ENCODE results near the gene HMCN2.
"Not testable (repeated sequence)": the region's sequence is repeated elsewhere in the genome, so short reads cannot be mapped to it uniquely, and the experiment has no call there.

The HMCN2 gene

DNA sequence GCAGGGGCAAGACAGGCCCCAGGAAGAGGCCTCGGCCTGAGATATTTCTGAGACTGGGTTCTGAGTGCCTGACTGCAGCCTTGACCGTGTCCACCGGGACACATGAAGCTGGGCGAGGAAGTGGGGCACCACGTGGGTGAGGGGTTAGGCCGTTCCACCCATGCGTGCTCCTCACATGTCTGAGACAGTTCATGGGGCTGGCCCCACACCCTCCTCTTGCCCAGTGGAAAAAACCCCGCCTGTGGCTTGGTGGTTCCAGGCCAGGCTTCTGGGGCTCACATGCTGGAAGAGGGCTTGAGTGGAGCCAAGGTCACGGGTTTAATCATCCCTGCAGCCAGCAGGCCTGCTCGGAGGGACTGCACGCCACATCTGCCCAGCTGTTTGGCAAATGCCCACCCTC is 11.4 kb downstream of the HMCN2 start:
- H3K9me3 ChIP-seq (ENCODE audit: control insufficient read depth, low read length) = no peaks in the 10 kb centered on the region
- H2BK15ac ChIP-seq (ENCODE audit: low read depth, poor library complexity, severe bottlenecking) = no peak overlapping the region
- peaks cover 0 to 26% of the 10 kb centered on the region in 2 experiments for H3K27me3 ChIP-seq (ENCODE audit: control insufficient read depth in 1 of 2, insufficient read depth in 1 of 2, low read length in 2 of 2)
- H4K8ac ChIP-seq (ENCODE audit: low read length) = no peak overlapping the region
- H2BK5ac ChIP-seq (ENCODE audit: low read depth, low read length, poor library complexity, severe bottlenecking) = no peak overlapping the region
- H3K4ac ChIP-seq (ENCODE audit: low read depth in 1 of 2, low read length in 2 of 2) = no peak overlapping the region
- H4K91ac ChIP-seq (ENCODE audit: low read length) = no peak overlapping the region
- no peaks in the 10 kb centered on the region for H3K79me1 ChIP-seq (replicated peaks; ENCODE audit: low read length, poor library complexity, severe bottlenecking)
- H2BK12ac ChIP-seq (ENCODE audit: low read length in 2 of 2) = no peak overlapping the region
- H3K36me3 ChIP-seq (ENCODE audit: control insufficient read depth in 1 of 2, insufficient read depth in 2 of 2, low read depth in 1 of 2, low read length in 2 of 2) = no peaks in the 10 kb centered on the region
- peaks cover 7% of the 10 kb centered on the region for H3K4me1 ChIP-seq (ENCODE audit: control insufficient read depth, insufficient read depth, low read depth, low read length)
- no peak overlapping the region for H3K18ac ChIP-seq (ENCODE audit: low read depth in 1 of 2, low read length in 2 of 2)
- H3K27ac ChIP-seq (ENCODE audit: low read length, poor library complexity, severe bottlenecking) = no peak overlapping the region
- no peak overlapping the region for H2BK120ac ChIP-seq (ENCODE audit: low read depth, low read length)
- H2AFZ ChIP-seq (ENCODE audit: low read depth, low read length) = no peak overlapping the region
- H3K23ac ChIP-seq (ENCODE audit: low read length in 2 of 2) = no peak overlapping the region
- H3K4me3 ChIP-seq (ENCODE audit: insufficient read depth in 1 of 2, low read depth in 1 of 2, low read length in 2 of 2) = no peak overlapping the region
- H3K9ac ChIP-seq (ENCODE audit: low read length) = no peak overlapping the region
- H2AK5ac ChIP-seq (ENCODE audit: low read length, severe bottlenecking) = no peak overlapping the region
- no peak for DNase-seq
- no peak overlapping the region for H3K14ac ChIP-seq (ENCODE audit: low read length in 2 of 2)
- 90% methylated on average over 9 of the region's 11 CpGs for WGBS
- H3K4me2 ChIP-seq (ENCODE audit: low read length, poor library complexity, severe bottlenecking) = no peak overlapping the region

GRCh38 chr9:130277525-130277924 is 12.0 kb downstream of the HMCN2 start:
- H2BK5ac ChIP-seq (ENCODE audit: low read depth, low read length, poor library complexity, severe bottlenecking); DNase-seq; H3K27ac ChIP-seq (ENCODE audit: low read length, poor library complexity, severe bottlenecking); H3K79me1 ChIP-seq (replicated peaks; ENCODE audit: low read length, poor library complexity, severe bottlenecking); H3K36me3 ChIP-seq (ENCODE audit: control insufficient read depth in 1 of 2, insufficient read depth in 2 of 2, low read depth in 1 of 2, low read length in 2 of 2); H3K9me3 ChIP-seq (ENCODE audit: control insufficient read depth, low read length); H2BK12ac ChIP-seq (ENCODE audit: low read length in 2 of 2); H3K23ac ChIP-seq (ENCODE audit: low read length in 2 of 2); H2AK5ac ChIP-seq (ENCODE audit: low read length, severe bottlenecking); H3K4me1 ChIP-seq (ENCODE audit: control insufficient read depth, insufficient read depth, low read depth, low read length); H3K14ac ChIP-seq (ENCODE audit: low read length in 2 of 2); H3K9ac ChIP-seq (ENCODE audit: low read length); H3K18ac ChIP-seq (ENCODE audit: low read depth in 1 of 2, low read length in 2 of 2); H3K4ac ChIP-seq (ENCODE audit: low read depth in 1 of 2, low read length in 2 of 2); H4K8ac ChIP-seq (ENCODE audit: low read length); H2BK15ac ChIP-seq (ENCODE audit: low read depth, poor library complexity, severe bottlenecking); H2BK120ac ChIP-seq (ENCODE audit: low read depth, low read length); H2AFZ ChIP-seq (ENCODE audit: low read depth, low read length); H3K4me3 ChIP-seq (ENCODE audit: insufficient read depth in 1 of 2, low read depth in 1 of 2, low read length in 2 of 2); H3K4me2 ChIP-seq (ENCODE audit: low read length, poor library complexity, severe bottlenecking); H4K91ac ChIP-seq (ENCODE audit: low read length): not testable (repeated sequence)
- H3K27me3 ChIP-seq (ENCODE audit: control insufficient read depth in 1 of 2, insufficient read depth in 1 of 2, low read length in 2 of 2) = peaks cover 0 to 31% of the 10 kb centered on the region in 2 experiments
- 100% methylated on average over 1 of the region's 1 CpG for WGBS

- no peak overlapping the region for H3K4me3 ChIP-seq (ENCODE audit: insufficient read depth in 1 of 2, low read depth in 1 of 2, low read length in 2 of 2)
- 59% methylated on average over 4 of the region's 4 CpGs for WGBS
- no peaks in the 10 kb centered on the region for H3K79me1 ChIP-seq (replicated peaks; ENCODE audit: low read length, poor library complexity, severe bottlenecking)
- no peak for DNase-seq
- H2BK5ac ChIP-seq (ENCODE audit: low read depth, low read length, poor library complexity, severe bottlenecking) = no peak overlapping the region
- H4K8ac ChIP-seq (ENCODE audit: low read length) = no peak overlapping the region
- H3K4me2 ChIP-seq (ENCODE audit: low read length, poor library complexity, severe bottlenecking) = no peak overlapping the region
- no peak overlapping the region for H3K23ac ChIP-seq (ENCODE audit: low read length in 2 of 2)
- H3K9me3 ChIP-seq (ENCODE audit: control insufficient read depth, low read length) = no peaks in the 10 kb centered on the region
- no peaks in the 10 kb centered on the region for H3K36me3 ChIP-seq (ENCODE audit: control insufficient read depth in 1 of 2, insufficient read depth in 2 of 2, low read depth in 1 of 2, low read length in 2 of 2)
- no peak overlapping the region for H4K91ac ChIP-seq (ENCODE audit: low read length)
- H3K4me1 ChIP-seq (ENCODE audit: control insufficient read depth, insufficient read depth, low read depth, low read length) = no peaks in the 10 kb centered on the region
- H3K27ac ChIP-seq (ENCODE audit: low read length, poor library complexity, severe bottlenecking) = no peak overlapping the region
- peaks cover 52 to 68% of the 10 kb centered on the region in 2 experiments for H3K27me3 ChIP-seq (ENCODE audit: control insufficient read depth in 1 of 2, insufficient read depth in 1 of 2, low read length in 2 of 2)
- no peak overlapping the region for H3K9ac ChIP-seq (ENCODE audit: low read length)
- H2AK5ac ChIP-seq (ENCODE audit: low read length, severe bottlenecking) = no peak overlapping the region
- H3K18ac ChIP-seq (ENCODE audit: low read depth in 1 of 2, low read length in 2 of 2) = no peak overlapping the region
- H3K14ac ChIP-seq (ENCODE audit: low read length in 2 of 2) = no peak overlapping the region
- no peak overlapping the region for H2BK15ac ChIP-seq (ENCODE audit: low read depth, poor library complexity, severe bottlenecking)
- H3K4ac ChIP-seq (ENCODE audit: low read depth in 1 of 2, low read length in 2 of 2) = no peak overlapping the region
- H2AFZ ChIP-seq (ENCODE audit: low read depth, low read length) = no peak overlapping the region
- no peak overlapping the region for H2BK12ac ChIP-seq (ENCODE audit: low read length in 2 of 2)
- no peak overlapping the region for H2BK120ac ChIP-seq (ENCODE audit: low read depth, low read length)
Measured at GRCh38 chr9:130283539-130284248, 18.1 kb downstream of the HMCN2 start.

DNA sequence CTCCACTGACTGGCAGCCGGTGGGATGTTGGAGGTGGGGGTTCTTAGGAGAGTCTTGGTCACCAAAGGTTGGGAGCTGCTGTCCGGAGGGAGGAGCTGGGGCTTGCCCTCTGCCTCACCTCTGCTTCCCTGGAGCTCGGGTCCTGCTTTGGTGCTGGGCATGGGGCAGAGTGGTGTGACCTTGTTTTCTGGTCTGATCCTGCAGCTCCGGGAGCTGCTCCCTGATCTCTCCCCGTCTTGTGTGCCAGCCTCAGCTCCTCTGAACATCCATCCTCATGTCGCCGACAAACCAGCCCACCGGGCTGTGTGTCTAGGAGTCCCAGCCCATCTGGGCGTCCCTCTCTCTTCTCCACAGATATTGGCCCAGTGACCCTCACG is 18.7 kb downstream of the HMCN2 start:
- H2AK5ac ChIP-seq (ENCODE audit: low read length, severe bottlenecking) = no peak overlapping the region
- no peak overlapping the region for H3K27ac ChIP-seq (ENCODE audit: low read length, poor library complexity, severe bottlenecking)
- H2BK12ac ChIP-seq (ENCODE audit: low read length in 2 of 2) = no peak overlapping the region
- H3K4me1 ChIP-seq (ENCODE audit: control insufficient read depth, insufficient read depth, low read depth, low read length) = no peaks in the 10 kb centered on the region
- H3K23ac ChIP-seq (ENCODE audit: low read length in 2 of 2) = no peak overlapping the region
- H2BK5ac ChIP-seq (ENCODE audit: low read depth, low read length, poor library complexity, severe bottlenecking) = no peak overlapping the region
- peaks cover 57 to 74% of the 10 kb centered on the region in 2 experiments for H3K27me3 ChIP-seq (ENCODE audit: control insufficient read depth in 1 of 2, insufficient read depth in 1 of 2, low read length in 2 of 2)
- no peak overlapping the region for H3K4me3 ChIP-seq (ENCODE audit: insufficient read depth in 1 of 2, low read depth in 1 of 2, low read length in 2 of 2)
- H3K36me3 ChIP-seq (ENCODE audit: control insufficient read depth in 1 of 2, insufficient read depth in 2 of 2, low read depth in 1 of 2, low read length in 2 of 2) = no peaks in the 10 kb centered on the region
- H2BK120ac ChIP-seq (ENCODE audit: low read depth, low read length) = no peak overlapping the region
- no peak overlapping the region for H4K8ac ChIP-seq (ENCODE audit: low read length)
- no peak overlapping the region for H3K4me2 ChIP-seq (ENCODE audit: low read length, poor library complexity, severe bottlenecking)
- no peak for DNase-seq
- H3K14ac ChIP-seq (ENCODE audit: low read length in 2 of 2) = no peak overlapping the region
- H4K91ac ChIP-seq (ENCODE audit: low read length) = no peak overlapping the region
- no peak overlapping the region for H2BK15ac ChIP-seq (ENCODE audit: low read depth, poor library complexity, severe bottlenecking)
- H3K9ac ChIP-seq (ENCODE audit: low read length) = no peak overlapping the region
- WGBS = 76% methylated on average over 10 of the region's 10 CpGs
- no peak overlapping the region for H2AFZ ChIP-seq (ENCODE audit: low read depth, low read length)
- no peak overlapping the region for H3K18ac ChIP-seq (ENCODE audit: low read depth in 1 of 2, low read length in 2 of 2)
- H3K9me3 ChIP-seq (ENCODE audit: control insufficient read depth, low read length) = no peaks in the 10 kb centered on the region
- no peak overlapping the region for H3K4ac ChIP-seq (ENCODE audit: low read depth in 1 of 2, low read length in 2 of 2)
- H3K79me1 ChIP-seq (replicated peaks; ENCODE audit: low read length, poor library complexity, severe bottlenecking) = no peaks in the 10 kb centered on the region

Data from mesenchymal stem cell (in vitro differentiated cells and primary cell).